ENCODE measurements around the gene TAS1R1. TPM values are rescaled to one million over a fixed set of nuclear protein-coding genes. Genes with fewer than 3 reads are reported as not detected.

The TAS1R1 gene
- total and polyA plus RNA-seq, 9 of the 15 experiments (the other 6 are each of a cell fraction or from before 2014, with no cell fraction given) = 0.06 TPM; not detected in 8

DNA sequence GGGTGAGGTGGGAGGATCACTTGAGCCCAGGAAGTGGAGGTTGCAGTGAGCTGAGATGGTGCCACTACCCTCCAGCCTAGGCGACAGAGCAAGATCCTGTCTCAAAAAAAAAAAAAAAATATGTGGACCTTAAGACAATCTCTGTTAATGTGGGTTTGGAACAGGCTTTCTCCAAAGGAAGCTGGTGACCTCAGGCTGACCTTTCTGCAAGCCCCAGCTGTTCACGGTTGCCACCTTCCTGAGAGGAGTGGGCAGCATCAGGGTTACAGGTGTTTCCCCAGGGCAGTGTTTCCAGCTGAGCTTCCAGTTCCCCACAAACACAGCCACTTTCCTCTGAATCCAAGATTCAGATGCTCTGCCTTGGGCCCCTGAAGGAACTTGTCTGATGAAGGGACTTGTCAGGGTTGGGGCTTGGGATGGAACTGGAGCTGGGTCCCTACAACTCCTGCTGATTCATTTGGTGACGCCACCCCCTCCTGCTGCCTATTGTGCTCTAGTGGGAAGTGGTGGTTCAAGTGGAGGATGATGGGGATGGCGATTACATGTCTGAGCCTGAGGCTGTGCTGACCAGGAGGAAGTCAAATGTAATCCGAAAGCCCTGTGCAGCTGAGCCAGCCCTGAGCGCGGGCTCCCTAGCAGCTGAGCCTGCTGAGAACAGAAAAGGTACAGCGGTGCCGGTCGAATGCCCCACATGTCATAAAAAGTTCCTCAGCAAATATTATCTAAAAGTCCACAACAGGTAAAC, 26.6 kb downstream of the TAS1R1 start (continued):
- TF ChIP-seq, protein P1, sequence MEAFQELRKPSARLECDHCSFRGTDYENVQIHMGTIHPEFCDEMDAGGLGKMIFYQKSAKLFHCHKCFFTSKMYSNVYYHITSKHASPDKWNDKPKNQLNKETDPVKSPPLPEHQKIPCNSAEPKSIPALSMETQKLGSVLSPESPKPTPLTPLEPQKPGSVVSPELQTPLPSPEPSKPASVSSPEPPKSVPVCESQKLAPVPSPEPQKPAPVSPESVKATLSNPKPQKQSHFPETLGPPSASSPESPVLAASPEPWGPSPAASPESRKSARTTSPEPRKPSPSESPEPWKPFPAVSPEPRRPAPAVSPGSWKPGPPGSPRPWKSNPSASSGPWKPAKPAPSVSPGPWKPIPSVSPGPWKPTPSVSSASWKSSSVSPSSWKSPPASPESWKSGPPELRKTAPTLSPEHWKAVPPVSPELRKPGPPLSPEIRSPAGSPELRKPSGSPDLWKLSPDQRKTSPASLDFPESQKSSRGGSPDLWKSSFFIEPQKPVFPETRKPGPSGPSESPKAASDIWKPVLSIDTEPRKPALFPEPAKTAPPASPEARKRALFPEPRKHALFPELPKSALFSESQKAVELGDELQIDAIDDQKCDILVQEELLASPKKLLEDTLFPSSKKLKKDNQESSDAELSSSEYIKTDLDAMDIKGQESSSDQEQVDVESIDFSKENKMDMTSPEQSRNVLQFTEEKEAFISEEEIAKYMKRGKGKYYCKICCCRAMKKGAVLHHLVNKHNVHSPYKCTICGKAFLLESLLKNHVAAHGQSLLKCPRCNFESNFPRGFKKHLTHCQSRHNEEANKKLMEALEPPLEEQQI (IDR thresholded peaks at IDR 0.05) = no peak
- TF ChIP-seq ZNF780A (CRISPR knock-in tag; IDR thresholded peaks at IDR 0.05) = no peak
- TF ChIP-seq ZNF766 (CRISPR knock-in tag; conservative IDR thresholded peaks at IDR 0.05) = no peak
- TF ChIP-seq PTTG1 (tag; IDR thresholded peaks at IDR 0.05; ENCODE audit: low read depth) = no peak
- TF ChIP-seq TEAD4 (IDR thresholded peaks at IDR 0.05; ENCODE audit: low read length) = no peak; the same call in 1 of the 2 replicates
- no peak for TF ChIP-seq TEAD4 (CRISPR knock-in tag; IDR thresholded peaks at IDR 0.05; ENCODE audit: borderline replicate concordance)
- TF ChIP-seq SETDB1 (IDR thresholded peaks at IDR 0.05; ENCODE audit: low read length) = no peak
- TF ChIP-seq C11orf30 (IDR thresholded peaks at IDR 0.05; ENCODE audit: low read depth) = peak; percentile 67
- no peak for TF ChIP-seq PHF8 (IDR thresholded peaks at IDR 0.05; ENCODE audit: borderline replicate concordance, low read length)
- no peak for TF ChIP-seq ZKSCAN1 (IDR thresholded peaks at IDR 0.05; ENCODE audit: low read depth, low read length)
- peak; percentile 81 for TF ChIP-seq JUN (IDR thresholded peaks at IDR 0.05; ENCODE audit: borderline replicate concordance, low read depth, low read length)
- no peak for TF ChIP-seq JUN (CRISPR knock-in tag; IDR thresholded peaks at IDR 0.05; ENCODE audit: borderline replicate concordance)
- no peak for TF ChIP-seq HLTF (IDR thresholded peaks at IDR 0.05)
- TF ChIP-seq SPI1 (IDR thresholded peaks at IDR 0.05; ENCODE audit: borderline replicate concordance, low read depth, low read length) = peak; percentile 69; the same call in 1 of the 2 replicates
- no peak for TF ChIP-seq ELF2 (CRISPR knock-in tag; IDR thresholded peaks at IDR 0.05)
- TF ChIP-seq, protein P2, sequence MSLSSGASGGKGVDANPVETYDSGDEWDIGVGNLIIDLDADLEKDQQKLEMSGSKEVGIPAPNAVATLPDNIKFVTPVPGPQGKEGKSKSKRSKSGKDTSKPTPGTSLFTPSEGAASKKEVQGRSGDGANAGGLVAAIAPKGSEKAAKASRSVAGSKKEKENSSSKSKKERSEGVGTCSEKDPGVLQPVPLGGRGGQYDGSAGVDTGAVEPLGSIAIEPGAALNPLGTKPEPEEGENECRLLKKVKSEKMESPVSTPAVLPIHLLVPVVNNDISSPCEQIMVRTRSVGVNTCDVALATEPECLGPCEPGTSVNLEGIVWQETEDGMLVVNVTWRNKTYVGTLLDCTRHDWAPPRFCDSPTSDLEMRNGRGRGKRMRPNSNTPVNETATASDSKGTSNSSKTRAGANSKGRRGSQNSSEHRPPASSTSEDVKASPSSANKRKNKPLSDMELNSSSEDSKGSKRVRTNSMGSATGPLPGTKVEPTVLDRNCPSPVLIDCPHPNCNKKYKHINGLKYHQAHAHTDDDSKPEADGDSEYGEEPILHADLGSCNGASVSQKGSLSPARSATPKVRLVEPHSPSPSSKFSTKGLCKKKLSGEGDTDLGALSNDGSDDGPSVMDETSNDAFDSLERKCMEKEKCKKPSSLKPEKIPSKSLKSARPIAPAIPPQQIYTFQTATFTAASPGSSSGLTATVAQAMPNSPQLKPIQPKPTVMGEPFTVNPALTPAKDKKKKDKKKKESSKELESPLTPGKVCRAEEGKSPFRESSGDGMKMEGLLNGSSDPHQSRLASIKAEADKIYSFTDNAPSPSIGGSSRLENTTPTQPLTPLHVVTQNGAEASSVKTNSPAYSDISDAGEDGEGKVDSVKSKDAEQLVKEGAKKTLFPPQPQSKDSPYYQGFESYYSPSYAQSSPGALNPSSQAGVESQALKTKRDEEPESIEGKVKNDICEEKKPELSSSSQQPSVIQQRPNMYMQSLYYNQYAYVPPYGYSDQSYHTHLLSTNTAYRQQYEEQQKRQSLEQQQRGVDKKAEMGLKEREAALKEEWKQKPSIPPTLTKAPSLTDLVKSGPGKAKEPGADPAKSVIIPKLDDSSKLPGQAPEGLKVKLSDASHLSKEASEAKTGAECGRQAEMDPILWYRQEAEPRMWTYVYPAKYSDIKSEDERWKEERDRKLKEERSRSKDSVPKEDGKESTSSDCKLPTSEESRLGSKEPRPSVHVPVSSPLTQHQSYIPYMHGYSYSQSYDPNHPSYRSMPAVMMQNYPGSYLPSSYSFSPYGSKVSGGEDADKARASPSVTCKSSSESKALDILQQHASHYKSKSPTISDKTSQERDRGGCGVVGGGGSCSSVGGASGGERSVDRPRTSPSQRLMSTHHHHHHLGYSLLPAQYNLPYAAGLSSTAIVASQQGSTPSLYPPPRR (CRISPR knock-in tag; IDR thresholded peaks at IDR 0.05; ENCODE audit: borderline replicate concordance) = no peak
- 0 out of 2 replicates have a peak, but pooled peaks have one; percentile 26 for TF ChIP-seq ARID1B (IDR thresholded peaks at IDR 0.05)
- TF ChIP-seq TAF9B (IDR thresholded peaks at IDR 0.05; ENCODE audit: partially characterized antibody) = no peak
- no peak for TF ChIP-seq PPARD (CRISPR knock-in tag; IDR thresholded peaks at IDR 0.05)
- no peak for TF ChIP-seq KHSRP (IDR thresholded peaks at IDR 0.05)
- no peak for TF ChIP-seq ATF1 (CRISPR knock-in tag; IDR thresholded peaks at IDR 0.05)
- peak; percentile 30; the same call in 1 of the 2 replicates for TF ChIP-seq ATF1 (tag; IDR thresholded peaks at IDR 0.05)
- no peak for TF ChIP-seq DIDO1 (tag; IDR thresholded peaks at IDR 0.05; ENCODE audit: low read depth)
- TF ChIP-seq ZNF184 (CRISPR knock-in tag; IDR thresholded peaks at IDR 0.05) = no peak
